ENCODE measurements around the gene S100A3. TPM values are rescaled to one million over a fixed set of nuclear protein-coding genes. Genes with fewer than 3 reads are reported as not detected.
A peak's percentile ranks its signal among the peaks of the same experiment; 100 is the strongest.

S100A3 gene
- total and polyA plus RNA-seq, 2 of the 13 experiments (the other 11 are each of a cell fraction or from before 2014, with no cell fraction given), result 2.5 to 4.5 TPM

GRCh38 chr1:153570874-153571273 lies 21.8 kb upstream of the S100A3 start:
- Histone ChIP-seq H4K20me1 (ENCODE audit: insufficient read depth, low read length) (no peaks in the 10 kb centered on the region), H3K9me3 (ENCODE audit: low read length) (no peaks in the 10 kb centered on the region), H3K27ac (ENCODE audit: extremely low read length, insufficient read depth, low read length) (no peak overlapping the region), H3K36me3 (replicated peaks in 1 of 2; ENCODE audit: control insufficient read depth in 1 of 2, insufficient read depth in 2 of 2, low read length in 2 of 2) (no peaks in the 10 kb centered on the region), H3K79me2 (ENCODE audit: insufficient read depth, low read length) (no peaks in the 10 kb centered on the region), H3K27me3 (ENCODE audit: control insufficient read depth in 1 of 2, insufficient read depth in 2 of 2, low read length in 2 of 2) (no peaks in the 10 kb centered on the region), H3K4me2 (ENCODE audit: low read depth, low read length) (no peak overlapping the region), H2AFZ (ENCODE audit: low read length) (no peak overlapping the region), H3K4me1 (ENCODE audit: insufficient read depth, low read length) (peaks cover 54% of the 10 kb centered on the region), H3K4me3 (replicated peaks in 1 of 3; ENCODE audit: insufficient read depth in 1 of 3, low read depth in 2 of 3, low read length in 3 of 3) (no peak overlapping the region), H3K9ac (ENCODE audit: insufficient read depth, low read depth, low read length) (no peak overlapping the region)
- ATAC-seq, result no peak
- in situ Hi-C loops (cut with HindIII; ENCODE audit: extremely low pct_ligation_motif_present, low pct_unique_long_range_greater_than_20kb) (loop anchor here (5.0 kb wide), 1 partner anchor 56 kb away; the partner anchor contains the start of genes S100A1 and S100A13), intact Hi-C loops (cut with micrococcal nuclease; ENCODE audit: unreplicated experiment) (no loop called here)
- BruUV-seq (replicated peaks), result no TSS peak
- no peak for FAIRE-seq
- ChIA-PET POLR2A (interaction anchor here (0.8 to 1.0 kb wide), 2 partner anchors 42 to 58 kb away, joined by 3 read pairs; partner anchors contain the start of genes S100A1 and S100A16), CTCF (ENCODE audit: low intra/inter-chr PET ratio, low total read pairs) (no interaction called here)
- 41% methylated on average over 5 of the region's 5 CpGs for WGBS (ENCODE audit: low lambda C conversion rate)
- no peak for DNase-seq (ENCODE audit: low spot score)
- no peak for TF ChIP-seq IRF2 (CRISPR knock-in tag; IDR thresholded peaks at IDR 0.05)
- TF ChIP-seq HNF4A (CRISPR knock-in tag; IDR thresholded peaks at IDR 0.05), result peak; percentile 43
- no peak for TF ChIP-seq ZNF296 (CRISPR knock-in tag; conservative IDR thresholded peaks at IDR 0.05)
- TF ChIP-seq MBNL3 (CRISPR knock-in tag; conservative IDR thresholded peaks at IDR 0.05), result no peak
- TF ChIP-seq, protein P1, sequence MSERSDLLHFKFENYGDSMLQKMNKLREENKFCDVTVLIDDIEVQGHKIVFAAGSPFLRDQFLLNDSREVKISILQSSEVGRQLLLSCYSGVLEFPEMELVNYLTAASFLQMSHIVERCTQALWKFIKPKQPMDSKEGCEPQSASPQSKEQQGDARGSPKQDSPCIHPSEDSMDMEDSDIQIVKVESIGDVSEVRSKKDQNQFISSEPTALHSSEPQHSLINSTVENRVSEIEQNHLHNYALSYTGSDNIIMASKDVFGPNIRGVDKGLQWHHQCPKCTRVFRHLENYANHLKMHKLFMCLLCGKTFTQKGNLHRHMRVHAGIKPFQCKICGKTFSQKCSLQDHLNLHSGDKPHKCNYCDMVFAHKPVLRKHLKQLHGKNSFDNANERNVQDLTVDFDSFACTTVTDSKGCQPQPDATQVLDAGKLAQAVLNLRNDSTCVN (CRISPR knock-in tag; IDR thresholded peaks at IDR 0.05; ENCODE audit: borderline replicate concordance), result no peak
- 0 out of 2 replicates have a peak, but pooled peaks have one; percentile 19 for TF ChIP-seq MIXL1 (CRISPR knock-in tag; IDR thresholded peaks at IDR 0.05)
- TF ChIP-seq, protein P2, sequence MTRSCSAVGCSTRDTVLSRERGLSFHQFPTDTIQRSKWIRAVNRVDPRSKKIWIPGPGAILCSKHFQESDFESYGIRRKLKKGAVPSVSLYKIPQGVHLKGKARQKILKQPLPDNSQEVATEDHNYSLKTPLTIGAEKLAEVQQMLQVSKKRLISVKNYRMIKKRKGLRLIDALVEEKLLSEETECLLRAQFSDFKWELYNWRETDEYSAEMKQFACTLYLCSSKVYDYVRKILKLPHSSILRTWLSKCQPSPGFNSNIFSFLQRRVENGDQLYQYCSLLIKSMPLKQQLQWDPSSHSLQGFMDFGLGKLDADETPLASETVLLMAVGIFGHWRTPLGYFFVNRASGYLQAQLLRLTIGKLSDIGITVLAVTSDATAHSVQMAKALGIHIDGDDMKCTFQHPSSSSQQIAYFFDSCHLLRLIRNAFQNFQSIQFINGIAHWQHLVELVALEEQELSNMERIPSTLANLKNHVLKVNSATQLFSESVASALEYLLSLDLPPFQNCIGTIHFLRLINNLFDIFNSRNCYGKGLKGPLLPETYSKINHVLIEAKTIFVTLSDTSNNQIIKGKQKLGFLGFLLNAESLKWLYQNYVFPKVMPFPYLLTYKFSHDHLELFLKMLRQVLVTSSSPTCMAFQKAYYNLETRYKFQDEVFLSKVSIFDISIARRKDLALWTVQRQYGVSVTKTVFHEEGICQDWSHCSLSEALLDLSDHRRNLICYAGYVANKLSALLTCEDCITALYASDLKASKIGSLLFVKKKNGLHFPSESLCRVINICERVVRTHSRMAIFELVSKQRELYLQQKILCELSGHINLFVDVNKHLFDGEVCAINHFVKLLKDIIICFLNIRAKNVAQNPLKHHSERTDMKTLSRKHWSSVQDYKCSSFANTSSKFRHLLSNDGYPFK (CRISPR knock-in tag; IDR thresholded peaks at IDR 0.05; ENCODE audit: borderline replicate concordance), result no peak
- no peak for TF ChIP-seq AHR (CRISPR knock-in tag; IDR thresholded peaks at IDR 0.05)
- TF ChIP-seq, protein P3, sequence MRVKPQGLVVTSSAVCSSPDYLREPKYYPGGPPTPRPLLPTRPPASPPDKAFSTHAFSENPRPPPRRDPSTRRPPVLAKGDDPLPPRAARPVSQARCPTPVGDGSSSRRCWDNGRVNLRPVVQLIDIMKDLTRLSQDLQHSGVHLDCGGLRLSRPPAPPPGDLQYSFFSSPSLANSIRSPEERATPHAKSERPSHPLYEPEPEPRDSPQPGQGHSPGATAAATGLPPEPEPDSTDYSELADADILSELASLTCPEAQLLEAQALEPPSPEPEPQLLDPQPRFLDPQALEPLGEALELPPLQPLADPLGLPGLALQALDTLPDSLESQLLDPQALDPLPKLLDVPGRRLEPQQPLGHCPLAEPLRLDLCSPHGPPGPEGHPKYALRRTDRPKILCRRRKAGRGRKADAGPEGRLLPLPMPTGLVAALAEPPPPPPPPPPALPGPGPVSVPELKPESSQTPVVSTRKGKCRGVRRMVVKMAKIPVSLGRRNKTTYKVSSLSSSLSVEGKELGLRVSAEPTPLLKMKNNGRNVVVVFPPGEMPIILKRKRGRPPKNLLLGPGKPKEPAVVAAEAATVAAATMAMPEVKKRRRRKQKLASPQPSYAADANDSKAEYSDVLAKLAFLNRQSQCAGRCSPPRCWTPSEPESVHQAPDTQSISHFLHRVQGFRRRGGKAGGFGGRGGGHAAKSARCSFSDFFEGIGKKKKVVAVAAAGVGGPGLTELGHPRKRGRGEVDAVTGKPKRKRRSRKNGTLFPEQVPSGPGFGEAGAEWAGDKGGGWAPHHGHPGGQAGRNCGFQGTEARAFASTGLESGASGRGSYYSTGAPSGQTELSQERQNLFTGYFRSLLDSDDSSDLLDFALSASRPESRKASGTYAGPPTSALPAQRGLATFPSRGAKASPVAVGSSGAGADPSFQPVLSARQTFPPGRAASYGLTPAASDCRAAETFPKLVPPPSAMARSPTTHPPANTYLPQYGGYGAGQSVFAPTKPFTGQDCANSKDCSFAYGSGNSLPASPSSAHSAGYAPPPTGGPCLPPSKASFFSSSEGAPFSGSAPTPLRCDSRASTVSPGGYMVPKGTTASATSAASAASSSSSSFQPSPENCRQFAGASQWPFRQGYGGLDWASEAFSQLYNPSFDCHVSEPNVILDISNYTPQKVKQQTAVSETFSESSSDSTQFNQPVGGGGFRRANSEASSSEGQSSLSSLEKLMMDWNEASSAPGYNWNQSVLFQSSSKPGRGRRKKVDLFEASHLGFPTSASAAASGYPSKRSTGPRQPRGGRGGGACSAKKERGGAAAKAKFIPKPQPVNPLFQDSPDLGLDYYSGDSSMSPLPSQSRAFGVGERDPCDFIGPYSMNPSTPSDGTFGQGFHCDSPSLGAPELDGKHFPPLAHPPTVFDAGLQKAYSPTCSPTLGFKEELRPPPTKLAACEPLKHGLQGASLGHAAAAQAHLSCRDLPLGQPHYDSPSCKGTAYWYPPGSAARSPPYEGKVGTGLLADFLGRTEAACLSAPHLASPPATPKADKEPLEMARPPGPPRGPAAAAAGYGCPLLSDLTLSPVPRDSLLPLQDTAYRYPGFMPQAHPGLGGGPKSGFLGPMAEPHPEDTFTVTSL (CRISPR knock-in tag; IDR thresholded peaks at IDR 0.05; ENCODE audit: borderline replicate concordance), result no peak
- TF ChIP-seq FLYWCH1 (CRISPR knock-in tag; IDR thresholded peaks at IDR 0.05), result no peak
- no peak for TF ChIP-seq RAD51 (IDR thresholded peaks at IDR 0.05; ENCODE audit: borderline replicate concordance)
- TF ChIP-seq, protein P4, sequence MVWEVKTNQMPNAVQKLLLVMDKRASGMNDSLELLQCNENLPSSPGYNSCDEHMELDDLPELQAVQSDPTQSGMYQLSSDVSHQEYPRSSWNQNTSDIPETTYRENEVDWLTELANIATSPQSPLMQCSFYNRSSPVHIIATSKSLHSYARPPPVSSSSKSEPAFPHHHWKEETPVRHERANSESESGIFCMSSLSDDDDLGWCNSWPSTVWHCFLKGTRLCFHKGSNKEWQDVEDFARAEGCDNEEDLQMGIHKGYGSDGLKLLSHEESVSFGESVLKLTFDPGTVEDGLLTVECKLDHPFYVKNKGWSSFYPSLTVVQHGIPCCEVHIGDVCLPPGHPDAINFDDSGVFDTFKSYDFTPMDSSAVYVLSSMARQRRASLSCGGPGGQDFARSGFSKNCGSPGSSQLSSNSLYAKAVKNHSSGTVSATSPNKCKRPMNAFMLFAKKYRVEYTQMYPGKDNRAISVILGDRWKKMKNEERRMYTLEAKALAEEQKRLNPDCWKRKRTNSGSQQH (CRISPR knock-in tag; IDR thresholded peaks at IDR 0.05; ENCODE audit: low read depth), result no peak
- TF ChIP-seq HES4 (CRISPR knock-in tag; IDR thresholded peaks at IDR 0.05; ENCODE audit: borderline replicate concordance), result no peak

Data from HepG2 (cell line).